ENCODE data around the gene KCNG4. TPM values are rescaled to one million over a fixed set of nuclear protein-coding genes. Genes with fewer than 3 reads are reported as not detected.

Gene KCNG4
- 0.12 and 0.17 TPM in 2 replicates for total RNA-seq (ENCODE audit: low replicate concordance)
- long read RNA-seq, result 0 reads

GRCh38 chr16:84239909-84240308 lies at the start of gene KCNG4:
Gene KCNG4, minus strand, starts transcription at chr16:84240012. Its CDS starts 2,527 bp downstream, at chr16:84237485.
- TF ChIP-seq CTCF (conservative IDR thresholded peaks at IDR 0.05), result no peak
- Mint-ChIP-seq H3K9me3 (peaks cover 8% of the 10 kb centered on the region), H3K4me1 (ENCODE audit: unreplicated experiment) (peaks cover 25% of the 10 kb centered on the region), H3K4me3 (no peak within 1 kb of the TSS), H3K36me3 (no peaks in the 10 kb centered on the region), H3K27ac (no peak within 1 kb of the TSS), H3K27me3 (peaks cover 32% of the 10 kb centered on the region)
- no peak for DNase-seq (ENCODE audit: extremely low spot score, unreplicated experiment)

GRCh38 chr16:84288902-84289301 lies 49.1 kb upstream of the KCNG4 start:
- H3K27me3 Mint-ChIP-seq, result peaks cover 11% of the 10 kb centered on the region
- no peak for TF ChIP-seq CTCF (conservative IDR thresholded peaks at IDR 0.05)
- H3K36me3 Mint-ChIP-seq, result no peaks in the 10 kb centered on the region
- DNase-seq (ENCODE audit: extremely low spot score, unreplicated experiment), result no peak
- no peak overlapping the region for H3K4me3 Mint-ChIP-seq
- H3K9me3 Mint-ChIP-seq, result peaks cover 6% of the 10 kb centered on the region
- no peak overlapping the region for H3K27ac Mint-ChIP-seq
- peaks cover 29% of the 10 kb centered on the region for H3K4me1 Mint-ChIP-seq (ENCODE audit: unreplicated experiment)

GRCh38 chr16:84286578-84287240 lies 46.9 kb upstream of the KCNG4 start:
- no peak for DNase-seq (ENCODE audit: extremely low spot score, unreplicated experiment)
- H3K9me3 Mint-ChIP-seq, result peaks cover 6% of the 10 kb centered on the region
- no peak overlapping the region for H3K27ac Mint-ChIP-seq
- no peaks in the 10 kb centered on the region for H3K36me3 Mint-ChIP-seq
- H3K4me1 Mint-ChIP-seq (ENCODE audit: unreplicated experiment), result peaks cover 34% of the 10 kb centered on the region
- H3K27me3 Mint-ChIP-seq, result peaks cover 11% of the 10 kb centered on the region
- TF ChIP-seq CTCF (conservative IDR thresholded peaks at IDR 0.05), result no peak
- no peak overlapping the region for H3K4me3 Mint-ChIP-seq

GRCh38 chr16:84284154-84284722 lies 44.4 kb upstream of the KCNG4 start:
- peak overlapping the region; percentile 43 for H3K27ac Mint-ChIP-seq
- DNase-seq (ENCODE audit: extremely low spot score, unreplicated experiment), result no peak
- peak overlapping the region; percentile 63 for H3K4me3 Mint-ChIP-seq
- no peak for TF ChIP-seq CTCF (conservative IDR thresholded peaks at IDR 0.05)
- H3K27me3 Mint-ChIP-seq, result peaks cover 8% of the 10 kb centered on the region
- H3K36me3 Mint-ChIP-seq, result no peaks in the 10 kb centered on the region
- peaks cover 44% of the 10 kb centered on the region for H3K4me1 Mint-ChIP-seq (ENCODE audit: unreplicated experiment)
- H3K9me3 Mint-ChIP-seq, result peaks cover 6% of the 10 kb centered on the region

GRCh38 chr16:84283314-84284153 lies 43.7 kb upstream of the KCNG4 start:
- no peak for DNase-seq (ENCODE audit: extremely low spot score, unreplicated experiment)
- Mint-ChIP-seq H3K9me3 (peaks cover 4% of the 10 kb centered on the region), H3K4me3 (peak overlapping the region; percentile 63), H3K27me3 (peaks cover 7% of the 10 kb centered on the region), H3K27ac (peak overlapping the region; percentile 43), H3K4me1 (ENCODE audit: unreplicated experiment) (peaks cover 49% of the 10 kb centered on the region), H3K36me3 (no peaks in the 10 kb centered on the region)
- TF ChIP-seq CTCF (conservative IDR thresholded peaks at IDR 0.05), result no peak

All from type B pancreatic cell (in vitro differentiated cells).